Measurements from ENCODE around the gene CD7. TPM values are rescaled to one million over a fixed set of nuclear protein-coding genes. Genes with fewer than 3 reads are reported as not detected.
A peak's percentile ranks its signal among the peaks of the same experiment; 100 is the strongest.

Gene CD7
- total and polyA plus RNA-seq, 8 donors = 0.28 to 1.3 (median 0.98) TPM

DNA sequence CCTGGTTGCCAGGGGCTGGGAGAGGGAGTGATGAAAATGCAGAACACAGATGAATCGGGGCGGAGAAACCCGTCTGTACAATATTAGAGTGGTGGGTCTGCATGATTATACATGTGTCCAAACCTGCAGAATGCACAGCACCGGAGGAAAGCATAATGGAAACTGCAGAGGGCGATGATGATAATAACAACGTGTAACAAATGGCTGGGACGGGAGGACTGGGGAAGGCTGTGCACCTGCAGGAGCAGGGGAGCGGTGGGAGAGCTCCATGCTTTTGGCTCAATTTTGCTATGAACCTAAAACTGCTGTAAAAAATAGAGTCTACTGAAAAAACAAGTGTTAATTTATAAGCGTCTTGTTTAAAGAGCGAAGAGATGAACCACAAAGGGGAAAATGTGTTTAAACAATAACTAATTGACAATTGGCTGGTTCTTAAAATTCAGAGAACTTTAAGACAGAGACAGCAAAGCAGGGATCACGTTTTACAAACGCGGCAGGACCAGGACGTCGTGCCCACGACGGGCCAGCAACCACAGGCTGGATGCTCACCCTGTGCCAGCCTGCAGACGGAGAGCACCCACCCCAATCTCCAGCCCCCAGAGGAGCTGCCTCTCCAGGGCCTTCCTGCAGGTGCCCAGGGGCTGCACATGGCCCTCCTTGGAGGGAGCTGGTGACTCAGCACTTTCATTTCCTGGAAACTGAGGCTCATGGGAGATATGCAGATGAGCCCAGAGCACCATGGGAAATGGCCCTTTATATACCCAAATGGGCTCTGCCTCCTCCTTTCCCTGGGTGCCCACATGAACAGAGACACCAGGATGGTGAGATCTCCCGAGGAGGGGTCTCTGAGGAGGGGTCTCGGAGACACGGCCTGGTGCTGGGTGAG, 41.3 kb upstream of the CD7 start, which contains the start of gene TEX19:
Gene TEX19 (plus strand): TSS at position 783 of the 886 bp plus-strand sequence. CDS start 2,904 bp downstream, outside the sequence.
- Histone ChIP-seq H3K9me3 (no peaks in the 10 kb centered on the region), H3K27me3 (no peaks in the 10 kb centered on the region), H3K4me3 (no peak within 1 kb of the TSS), H3K4me1 (peaks cover 0 to 10% (median 6%) of the 10 kb centered on the region in 3 donors), H3K36me3 (no peaks in the 10 kb centered on the region), H3K27ac (no peak within 1 kb of the TSS)
- no peak for ATAC-seq
- no peak for DNase-seq
- TF ChIP-seq, protein P1, sequence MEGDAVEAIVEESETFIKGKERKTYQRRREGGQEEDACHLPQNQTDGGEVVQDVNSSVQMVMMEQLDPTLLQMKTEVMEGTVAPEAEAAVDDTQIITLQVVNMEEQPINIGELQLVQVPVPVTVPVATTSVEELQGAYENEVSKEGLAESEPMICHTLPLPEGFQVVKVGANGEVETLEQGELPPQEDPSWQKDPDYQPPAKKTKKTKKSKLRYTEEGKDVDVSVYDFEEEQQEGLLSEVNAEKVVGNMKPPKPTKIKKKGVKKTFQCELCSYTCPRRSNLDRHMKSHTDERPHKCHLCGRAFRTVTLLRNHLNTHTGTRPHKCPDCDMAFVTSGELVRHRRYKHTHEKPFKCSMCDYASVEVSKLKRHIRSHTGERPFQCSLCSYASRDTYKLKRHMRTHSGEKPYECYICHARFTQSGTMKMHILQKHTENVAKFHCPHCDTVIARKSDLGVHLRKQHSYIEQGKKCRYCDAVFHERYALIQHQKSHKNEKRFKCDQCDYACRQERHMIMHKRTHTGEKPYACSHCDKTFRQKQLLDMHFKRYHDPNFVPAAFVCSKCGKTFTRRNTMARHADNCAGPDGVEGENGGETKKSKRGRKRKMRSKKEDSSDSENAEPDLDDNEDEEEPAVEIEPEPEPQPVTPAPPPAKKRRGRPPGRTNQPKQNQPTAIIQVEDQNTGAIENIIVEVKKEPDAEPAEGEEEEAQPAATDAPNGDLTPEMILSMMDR (IDR thresholded peaks at IDR 0.05) = no peak
- 65 to 81% methylated on average over 21 of the region's 21 CpGs for WGBS, 2 donors
- FAIRE-seq = no peak
- intact Hi-C loops (cut with DNase I) = loop anchor here in 1 of 3 donors (10.0 kb wide), 3 partner anchors 136 to 416 kb away; no protein-coding TSS in a partner anchor

GRCh38 chr17:82357394-82357793, 40.0 kb upstream of the CD7 start:
- DNase-seq = peak in 3 of 6 donors; percentile 39 to 62 (median 52)
- Histone ChIP-seq H3K36me3 (no peaks in the 10 kb centered on the region), H3K9me3 (no peaks in the 10 kb centered on the region), H3K27me3 (no peaks in the 10 kb centered on the region), H3K27ac (no peak overlapping the region), H3K4me1 (peaks cover 0 to 10% (median 6%) of the 10 kb centered on the region in 3 donors), H3K4me3 (no peak overlapping the region)
- intact Hi-C loops (cut with DNase I) = loop anchor here in 1 of 3 donors (10.0 kb wide), 3 partner anchors 137 to 417 kb away; no protein-coding TSS in a partner anchor
- no peak for FAIRE-seq
- 41 to 57% methylated on average over 2 of the region's 2 CpGs for WGBS, 2 donors
- TF ChIP-seq, protein P1 (IDR thresholded peaks at IDR 0.05) = no peak
- peak; percentile 51 to 69 (median 58) for ATAC-seq

DNA sequence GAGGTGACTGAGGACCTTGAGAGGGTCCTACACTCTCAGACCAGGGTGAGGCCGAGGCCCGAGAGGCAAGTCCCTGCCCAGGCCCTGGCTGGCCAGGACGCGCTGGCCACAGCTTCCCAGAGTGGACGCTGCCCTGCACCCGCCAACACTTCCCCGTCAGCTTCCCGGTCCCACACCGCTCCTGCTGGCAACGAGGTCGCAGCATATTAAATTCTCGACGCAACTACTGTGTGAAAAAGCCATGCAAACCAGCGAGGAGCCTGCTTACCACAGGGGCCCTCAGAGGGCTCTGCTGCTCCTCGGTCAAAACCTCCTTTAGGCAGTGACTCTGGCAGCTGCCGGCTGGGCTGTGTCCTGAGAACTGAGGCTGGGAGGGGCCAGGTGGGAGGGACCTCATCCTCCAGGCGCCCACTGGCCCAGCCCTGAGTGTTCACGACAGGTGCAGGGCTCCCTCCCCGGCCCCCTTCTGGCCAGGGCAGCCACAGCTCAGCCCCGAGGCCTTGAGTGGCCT, 39.5 kb upstream of the CD7 start:
- Histone ChIP-seq H3K36me3 (no peaks in the 10 kb centered on the region), H3K27me3 (no peaks in the 10 kb centered on the region), H3K4me3 (peak overlapping the region in 2 of 4 donors; percentile 11 to 16), H3K4me1 (peaks cover 0 to 10% (median 6%) of the 10 kb centered on the region in 3 donors), H3K27ac (no peak overlapping the region), H3K9me3 (no peaks in the 10 kb centered on the region)
- ATAC-seq = peak; percentile 64 to 89 (median 68)
- intact Hi-C loops (cut with DNase I) = loop anchor here in 1 of 3 donors (10.0 kb wide), 3 partner anchors 138 to 418 kb away; no protein-coding TSS in a partner anchor
- 34 to 55% methylated on average over 19 to 20 of the region's 20 CpGs for WGBS, 2 donors
- FAIRE-seq = no peak
- peak; percentile 26 to 70 (median 54) for DNase-seq
- TF ChIP-seq, protein P1 (IDR thresholded peaks at IDR 0.05) = no peak

- DNase-seq (peak in 3 of 6 donors; percentile 50 to 66 (median 55)), ATAC-seq (peak in 3 of 4 donors; percentile 14 to 34 (median 31)), FAIRE-seq (no peak)
- H3K4me3 ChIP-seq = no peak overlapping the region
- H3K4me1 ChIP-seq = peaks cover 0 to 10% (median 6%) of the 10 kb centered on the region in 3 donors
- 42 to 59% methylated on average over 11 of the region's 11 CpGs for WGBS, 2 donors
- H3K27me3 ChIP-seq = no peaks in the 10 kb centered on the region
- H3K27ac ChIP-seq = no peak overlapping the region
- TF ChIP-seq, protein P1 (IDR thresholded peaks at IDR 0.05) = no peak
- no peaks in the 10 kb centered on the region for H3K36me3 ChIP-seq
- intact Hi-C loops (cut with DNase I) = loop anchor here in 1 of 3 donors (10.0 kb wide), 3 partner anchors 139 to 419 kb away; no protein-coding TSS in a partner anchor
- no peaks in the 10 kb centered on the region for H3K9me3 ChIP-seq
Observed at GRCh38 chr17:82355770-82356427, 38.5 kb upstream of the CD7 start.

Measured in pancreas (tissue), 10 donors.